NCI-H2081 treated with DMSO at 0.1 percent for 48 hours (cell line): Measurements from ENCODE around the gene HSPA12B.

Experiments
- DNase-seq: peaks from one replicate; lab custom pipeline; 2025; lab: John Stamatoyannopoulos, UW

HSPA12B gene

DNA sequence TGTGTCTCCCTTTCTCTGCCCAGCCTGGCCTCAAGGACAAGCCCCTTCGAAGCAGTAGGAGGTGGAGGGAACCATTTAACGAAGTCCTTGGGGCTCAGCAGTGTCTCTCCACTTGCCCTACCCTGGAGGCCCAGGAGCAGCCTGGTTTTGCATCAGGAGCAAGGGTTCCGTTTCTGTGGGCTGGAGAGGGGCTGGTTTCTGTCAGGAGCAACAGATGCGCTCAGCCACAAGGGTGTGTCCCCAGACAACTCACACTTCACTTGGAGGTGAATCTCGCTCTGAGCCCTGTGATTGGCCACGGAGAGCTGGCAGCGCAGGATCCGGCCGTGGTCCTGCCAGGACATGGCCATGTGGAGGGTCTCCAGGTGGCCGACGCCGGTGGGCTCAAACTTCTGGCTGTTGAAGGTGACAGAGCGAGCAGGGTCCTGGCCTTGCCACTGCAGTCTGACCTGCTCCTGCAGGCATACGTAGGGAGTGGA, 27.0 kb upstream of the HSPA12B start:
- DNase-seq, result no peak

DNA sequence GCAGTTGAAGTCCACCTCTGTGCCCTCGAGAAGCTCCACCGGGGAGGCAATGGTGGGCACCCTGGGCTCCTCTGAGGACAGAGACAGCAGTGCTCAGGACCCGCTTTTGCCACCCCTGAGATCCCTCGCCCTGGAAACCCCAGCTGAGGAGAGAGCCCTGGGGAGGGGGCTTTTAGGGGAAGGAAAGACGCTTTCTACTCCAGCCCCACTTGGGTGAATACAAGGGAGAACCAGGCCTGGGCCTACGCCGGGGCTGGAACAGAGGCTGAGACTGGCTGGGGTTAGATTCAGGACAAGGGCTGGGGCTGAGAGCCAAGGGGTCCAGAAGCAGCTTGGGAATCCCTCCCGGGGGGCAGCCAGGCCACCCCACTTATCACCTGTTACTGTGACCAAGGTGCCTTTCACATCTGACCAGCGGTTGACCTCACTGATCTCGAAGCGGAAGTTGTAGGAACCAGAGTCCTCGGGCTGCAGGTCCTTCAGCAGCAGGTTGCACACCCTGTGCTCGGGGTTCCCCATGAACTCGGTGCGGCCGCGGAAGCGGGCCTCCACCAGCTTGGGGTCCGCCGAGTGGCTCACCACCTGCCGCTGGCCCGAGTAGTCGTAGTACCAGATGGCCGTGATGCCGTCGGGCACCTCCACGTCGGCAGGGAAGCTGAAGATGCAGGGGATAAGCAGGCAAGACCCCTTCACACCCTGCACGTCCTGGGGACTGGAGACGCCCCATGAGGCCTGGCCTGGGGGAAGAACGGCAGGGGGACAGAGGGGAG, 26.3 kb upstream of the HSPA12B start:
- no peak for DNase-seq

DNA sequence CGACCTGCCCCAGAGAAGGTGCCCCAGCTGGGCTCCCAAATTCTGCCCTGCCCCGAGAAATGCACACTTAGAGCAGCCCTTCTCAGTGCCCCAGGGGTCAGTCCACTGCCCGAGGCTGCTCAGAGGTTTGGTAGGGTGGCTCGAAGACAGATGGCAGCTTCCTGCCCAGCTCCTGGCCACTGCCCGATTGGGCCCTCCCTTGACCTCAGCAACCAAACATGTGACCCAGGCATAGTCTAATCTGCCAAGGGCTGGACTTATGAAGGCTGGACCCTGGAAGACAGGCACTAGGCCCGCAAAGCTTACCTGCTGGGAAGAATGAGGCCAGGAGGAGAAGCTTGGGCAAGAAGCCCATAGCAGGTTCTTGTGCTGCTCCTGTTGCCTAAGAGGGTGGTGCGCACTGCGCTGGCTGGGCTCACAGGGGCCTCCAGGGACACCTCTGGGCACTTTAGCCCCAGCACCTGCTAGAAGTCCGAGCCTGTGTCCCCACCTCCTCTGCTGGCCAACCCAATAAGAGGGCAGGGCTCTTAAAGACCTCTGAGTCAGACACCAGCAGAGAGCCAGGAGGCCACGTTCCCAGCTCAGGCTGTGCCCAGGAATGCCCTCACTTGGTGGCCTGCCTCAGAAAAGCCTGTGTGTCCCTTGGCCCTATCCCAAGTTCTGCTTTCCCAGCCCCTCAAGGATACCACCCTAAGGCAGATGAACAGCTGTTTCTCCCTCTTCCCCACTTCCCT, 25.5 kb upstream of the HSPA12B start:
- no peak for DNase-seq

DNA sequence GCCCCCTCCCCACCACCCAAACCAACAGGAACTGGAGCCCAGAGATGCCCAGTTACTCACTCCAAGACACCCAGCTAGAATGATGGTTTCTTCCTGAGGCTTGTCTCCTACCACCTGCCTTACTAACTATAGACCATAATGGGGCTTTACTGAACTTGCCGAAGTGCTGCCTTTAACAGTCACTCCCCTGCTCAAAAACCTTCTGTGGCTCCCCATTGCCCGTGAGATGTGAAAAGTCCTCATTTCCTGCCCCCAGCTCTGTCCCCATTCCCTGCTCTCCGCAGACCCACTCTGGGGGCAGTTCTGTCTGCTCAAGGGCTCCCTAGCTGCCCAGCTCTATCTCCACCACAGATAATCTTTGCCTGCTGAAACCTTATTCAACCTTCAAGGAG, 25.0 kb upstream of the HSPA12B start:
- DNase-seq, result no peak

DNA sequence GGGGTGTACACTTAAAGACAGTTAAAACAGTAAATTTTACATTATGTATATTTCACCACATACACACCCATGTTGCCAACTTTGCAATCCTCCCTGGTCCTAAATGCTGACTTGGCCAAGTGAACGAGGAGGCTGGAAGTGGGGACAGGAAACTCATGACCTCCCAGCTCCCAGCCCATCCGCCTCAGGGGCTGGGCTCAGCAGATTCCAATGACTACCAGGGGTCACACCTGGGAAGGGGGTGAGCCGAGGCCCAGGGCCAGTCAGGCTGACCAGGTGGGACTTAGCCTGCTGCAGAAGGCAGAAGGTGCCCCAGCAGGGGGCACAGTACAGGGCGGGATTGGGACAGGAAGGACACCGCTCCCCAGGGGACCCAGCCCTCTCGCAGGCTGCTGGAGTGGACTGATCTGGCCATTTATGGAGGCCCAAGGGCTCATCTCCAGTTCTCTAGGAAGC, 22.4 kb upstream of the HSPA12B start:
- no peak for DNase-seq

DNA sequence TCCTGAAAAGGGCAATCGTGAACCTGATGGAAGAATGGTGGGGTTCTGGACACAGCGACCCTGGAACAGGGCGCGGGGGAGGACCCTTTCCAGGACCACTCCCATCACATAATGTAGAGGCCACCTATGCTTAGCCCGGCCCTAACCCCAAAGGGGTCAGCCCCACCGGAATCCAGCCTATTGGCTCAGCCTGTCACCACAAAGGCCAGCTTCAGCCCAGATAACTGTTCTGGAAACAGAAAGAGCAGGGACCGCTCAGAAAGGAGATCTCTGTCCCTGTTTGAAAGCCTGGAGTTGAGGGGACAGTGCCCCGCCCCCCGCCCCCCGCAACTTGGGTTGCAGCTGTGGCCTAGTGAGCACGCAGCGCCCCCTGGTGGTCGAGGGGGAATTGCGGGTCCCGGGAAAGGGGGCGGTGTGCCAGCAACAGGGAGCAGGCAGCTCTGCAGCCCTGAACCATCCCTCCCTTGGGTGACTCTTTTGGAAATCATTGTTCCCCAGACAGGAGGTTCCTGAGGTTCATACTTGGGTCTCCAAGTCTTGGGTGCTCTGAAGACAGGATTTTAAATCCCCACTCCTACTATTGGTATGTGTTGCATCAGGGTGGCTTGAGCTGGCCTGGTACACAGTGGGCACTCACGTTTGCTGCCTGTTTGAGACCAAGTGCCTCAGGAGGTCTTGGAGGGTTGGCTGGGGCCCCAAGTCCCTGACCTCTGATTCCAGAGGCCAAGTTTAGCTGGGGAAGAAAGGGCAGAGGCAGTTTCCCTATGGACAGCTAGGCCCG, 21.6 kb upstream of the HSPA12B start:
- no peak for DNase-seq

DNA sequence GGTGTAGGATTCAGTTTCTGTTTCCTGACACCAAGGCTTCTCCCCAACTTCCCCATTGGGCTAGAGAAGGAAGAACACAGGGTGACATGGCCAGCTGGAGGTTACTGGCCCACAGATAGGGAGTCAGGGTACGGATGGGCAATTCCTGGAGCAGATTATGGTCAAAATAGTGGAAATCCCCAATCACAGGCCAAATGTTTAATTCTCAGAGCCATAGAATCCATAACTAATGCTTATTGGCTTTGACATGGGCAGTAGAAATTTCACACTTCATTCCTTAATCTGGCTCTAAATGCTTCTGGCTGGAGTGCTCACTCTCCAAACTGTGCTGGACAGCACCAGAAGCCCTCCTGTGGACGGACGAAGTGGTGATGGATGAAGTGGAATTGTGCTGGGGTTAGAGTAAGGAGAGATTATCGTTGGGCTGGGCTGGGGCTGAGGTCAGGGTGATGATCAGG, 21.0 kb upstream of the HSPA12B start:
- DNase-seq, result no peak

DNA sequence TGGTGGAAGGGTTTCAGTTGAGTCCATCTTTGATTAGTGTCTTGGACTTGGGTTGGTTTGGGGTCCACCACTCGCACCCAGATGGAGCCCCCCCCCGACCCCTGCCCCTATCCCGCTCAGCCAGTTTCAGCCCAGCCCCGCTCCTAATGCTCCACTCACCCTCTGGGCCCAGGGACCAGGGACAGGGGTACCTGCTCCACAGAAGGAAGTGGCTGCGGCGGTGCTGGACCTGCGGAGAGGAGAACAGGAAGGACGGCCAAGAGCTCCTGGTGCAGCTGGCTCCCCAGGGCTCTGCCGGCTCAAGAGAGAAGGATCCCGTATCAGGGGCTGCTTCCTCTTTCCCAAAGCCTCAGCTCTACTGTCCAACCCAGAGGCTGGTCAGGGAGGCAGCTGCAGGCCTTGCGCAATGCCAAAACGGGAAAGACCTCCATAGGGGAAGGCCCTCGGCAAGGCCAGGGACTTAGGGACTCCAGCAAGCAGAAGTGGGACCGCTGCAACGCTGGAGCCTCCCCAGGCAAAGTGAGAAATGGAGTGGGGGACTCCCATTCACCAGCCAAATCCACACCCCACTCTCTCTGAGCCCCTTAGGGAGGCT, 20.1 kb upstream of the HSPA12B start, which contains the start of gene SIGLEC1:
TSS of gene SIGLEC1 (minus strand) at position 322 of the 595 bp plus-strand sequence. CDS start 5,472 bp downstream, outside the sequence.
- no peak for DNase-seq

DNA sequence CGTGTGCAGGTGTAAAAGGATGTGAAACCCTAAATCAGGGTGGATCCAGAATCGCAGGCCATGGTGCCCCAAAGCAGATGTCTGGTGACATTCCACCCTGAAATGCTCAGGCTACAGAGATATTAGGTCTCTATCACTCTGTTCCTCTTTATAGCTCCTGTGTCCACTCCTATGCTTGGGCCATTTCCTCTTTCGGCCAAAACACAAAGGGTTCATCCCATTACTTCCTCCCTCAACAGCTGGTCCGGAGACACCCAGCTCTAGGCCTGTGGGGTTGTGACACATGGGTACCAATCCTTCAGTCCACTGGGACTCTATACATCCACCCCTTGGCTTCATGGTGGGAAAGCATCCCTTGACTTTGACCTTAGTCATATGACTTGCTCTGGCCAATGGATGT, 18.4 kb upstream of the HSPA12B start:
- no peak for DNase-seq

DNA sequence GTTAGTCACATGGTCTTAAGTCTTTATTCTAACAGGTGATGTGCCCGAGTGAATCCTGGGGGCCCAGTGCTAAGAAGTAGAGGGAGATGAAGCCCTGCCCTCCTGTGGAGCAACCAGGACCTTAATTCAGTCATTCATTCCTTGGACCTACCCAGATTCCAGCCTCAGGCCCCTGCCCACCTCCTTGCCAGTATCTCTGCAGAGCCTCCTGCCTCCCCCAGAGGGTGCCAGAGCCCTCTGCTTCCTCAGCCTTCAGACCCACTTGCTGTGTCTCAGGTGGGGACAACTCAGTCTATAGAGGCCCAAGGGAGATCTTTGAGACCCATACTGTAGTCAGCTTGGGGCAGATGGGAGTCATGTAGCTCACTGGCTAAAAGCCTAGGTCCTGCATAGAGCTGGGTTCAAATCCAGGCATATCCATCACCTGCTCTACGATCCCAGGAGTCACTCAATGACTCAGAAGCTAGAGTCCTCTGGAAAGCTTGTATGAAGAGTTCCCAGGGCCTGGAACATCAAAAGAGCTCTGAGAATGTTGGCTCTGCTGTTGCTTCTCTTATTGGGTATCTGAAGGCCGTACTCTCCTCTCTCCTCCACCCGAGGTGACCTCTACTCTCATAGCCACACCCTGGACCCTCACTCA, 16.2 kb upstream of the HSPA12B start:
- no peak for DNase-seq

DNA sequence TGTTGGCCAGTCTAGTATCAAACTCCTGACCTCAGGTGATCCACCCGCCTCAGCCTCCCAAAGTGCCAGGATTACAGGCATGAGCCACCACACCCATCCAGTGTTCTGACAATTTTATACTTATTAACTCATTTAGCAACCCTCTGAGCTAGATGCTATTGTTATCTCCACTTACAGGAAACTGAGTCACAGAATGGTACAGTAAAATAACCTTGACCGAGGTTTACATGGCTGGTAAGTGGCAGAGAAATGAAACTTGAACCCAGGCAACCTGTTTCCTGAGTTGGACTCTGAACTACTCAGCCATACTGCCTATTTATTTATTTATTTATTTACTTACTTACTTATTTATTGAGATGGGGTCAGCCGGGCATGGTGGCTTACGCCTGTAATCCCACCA, 13.4 kb upstream of the HSPA12B start:
- no peak for DNase-seq

DNA sequence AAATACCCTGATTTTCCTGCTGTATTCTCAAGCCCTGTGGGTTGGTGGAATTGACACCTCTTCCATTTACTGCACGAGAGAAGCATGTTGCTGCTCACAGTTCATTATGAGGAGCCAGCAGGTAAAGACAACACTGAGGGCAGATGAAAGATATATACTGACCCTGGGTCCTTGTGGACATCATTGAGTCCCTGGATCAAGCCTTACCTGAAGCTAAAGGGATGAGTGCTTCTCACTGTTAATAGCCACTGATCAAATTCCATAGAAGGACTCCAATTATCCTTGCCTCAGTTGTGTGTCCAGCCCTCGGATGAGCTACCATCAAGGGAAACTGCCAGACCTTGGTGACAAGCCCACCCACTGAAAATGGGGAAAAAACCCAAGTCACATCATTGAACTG, 12.4 kb upstream of the HSPA12B start:
- DNase-seq, result no peak

DNA sequence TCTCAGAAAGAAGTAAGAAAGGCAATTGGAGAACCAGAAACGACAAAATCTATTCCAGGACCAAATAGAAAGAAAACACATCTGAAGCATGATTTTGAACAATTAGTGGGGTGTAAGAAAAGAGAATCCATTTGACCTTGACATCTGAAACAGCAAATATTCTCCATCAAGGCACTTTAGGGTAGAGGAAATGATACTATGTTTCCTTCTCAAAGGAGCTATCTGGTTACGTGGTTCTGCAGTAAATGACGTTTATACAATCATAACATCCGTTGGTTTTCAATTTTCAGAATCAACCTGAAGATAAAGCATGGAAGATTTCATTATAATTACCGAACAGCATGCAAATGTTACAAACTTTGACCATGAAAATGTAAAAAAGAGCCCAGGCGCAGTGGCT, 11.9 kb upstream of the HSPA12B start:
- no peak for DNase-seq

DNA sequence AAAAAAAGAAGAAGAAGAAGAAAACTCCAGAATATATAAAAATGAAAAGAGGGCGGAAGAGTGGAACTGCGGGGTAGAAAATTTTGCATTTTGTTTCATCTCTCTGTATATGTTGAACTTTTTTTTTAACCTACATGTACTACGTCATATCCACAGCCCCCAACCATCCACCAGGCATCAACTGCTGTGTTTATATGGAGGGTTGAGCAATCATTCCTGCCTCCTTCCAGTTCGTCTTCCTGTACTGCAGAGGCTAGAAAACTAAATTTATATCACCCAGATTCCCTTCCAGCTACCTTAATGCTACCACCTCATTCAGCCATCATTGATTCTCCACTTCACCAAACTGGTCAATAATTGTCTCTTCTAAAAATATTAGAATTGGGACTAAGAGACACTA, 10.6 kb upstream of the HSPA12B start:
- DNase-seq, result no peak

DNA sequence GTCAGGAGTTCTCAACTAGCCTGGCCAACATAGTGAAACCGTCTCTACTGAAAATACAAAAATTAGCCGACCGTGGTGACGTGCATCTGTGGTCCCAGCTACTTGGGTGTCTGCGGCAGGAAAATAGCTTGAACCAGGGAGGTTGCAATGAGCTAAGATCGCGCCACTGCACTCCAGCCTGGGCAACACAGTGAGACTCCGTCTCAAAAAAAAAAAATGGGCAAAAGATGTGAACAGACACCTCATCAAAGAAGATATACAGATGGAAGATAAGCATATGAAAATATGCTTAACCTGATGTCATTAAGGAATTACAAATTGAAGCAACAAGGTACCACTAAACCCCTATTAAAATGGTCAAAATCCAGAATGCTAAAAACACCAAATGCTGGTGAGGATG, 9.2 kb upstream of the HSPA12B start:
- no peak for DNase-seq

DNA sequence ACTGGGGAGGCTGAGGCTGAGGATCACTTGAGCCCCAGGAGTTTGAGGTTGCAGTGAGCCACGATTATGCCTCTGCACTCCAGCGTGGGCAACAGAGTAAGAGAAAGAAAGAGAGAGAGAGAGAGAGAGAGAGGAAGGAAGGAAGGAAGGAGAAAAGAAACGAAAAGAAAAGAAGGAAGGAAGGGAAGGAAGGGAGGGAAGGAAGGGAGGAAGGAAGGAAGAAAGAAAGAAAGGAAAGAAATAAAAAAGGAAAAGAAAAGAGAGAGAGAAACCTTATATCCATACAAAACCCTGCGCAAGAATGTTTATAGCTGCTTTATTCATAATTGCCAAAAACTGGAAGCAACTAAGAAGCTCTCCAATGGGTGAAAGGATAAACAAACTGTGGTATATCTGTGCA, 8.1 kb upstream of the HSPA12B start:
- DNase-seq, result no peak

DNA sequence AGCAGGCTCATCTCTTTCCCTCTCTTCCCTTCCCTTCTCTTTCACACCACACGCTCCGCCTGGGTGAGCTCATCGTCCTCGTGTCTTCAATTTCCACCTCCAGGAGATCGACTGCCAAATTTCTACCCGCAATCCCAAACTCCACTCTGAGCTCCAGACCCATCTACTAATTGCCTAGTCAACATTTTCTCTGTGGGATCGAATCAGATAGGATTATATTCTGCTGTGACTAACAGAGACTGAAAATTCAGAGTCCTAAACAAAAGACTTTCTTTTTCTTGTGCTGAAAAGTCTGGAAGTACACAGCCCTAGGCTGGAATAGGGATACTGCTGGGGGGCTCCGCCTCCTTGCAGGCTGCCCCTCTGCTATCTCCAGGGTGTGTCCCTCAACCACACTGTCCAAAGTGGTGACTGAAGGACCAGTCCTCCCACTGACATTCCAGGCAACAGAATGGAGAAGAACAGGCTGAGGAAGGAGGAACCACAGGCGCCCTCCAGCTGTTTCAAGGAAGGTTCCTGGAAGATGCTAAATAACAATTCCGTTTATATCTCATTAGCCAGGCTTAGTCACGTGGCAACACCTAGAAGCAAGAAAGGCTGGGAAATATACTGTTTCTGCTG, 5.0 kb upstream of the HSPA12B start:
- DNase-seq, result no peak

DNA sequence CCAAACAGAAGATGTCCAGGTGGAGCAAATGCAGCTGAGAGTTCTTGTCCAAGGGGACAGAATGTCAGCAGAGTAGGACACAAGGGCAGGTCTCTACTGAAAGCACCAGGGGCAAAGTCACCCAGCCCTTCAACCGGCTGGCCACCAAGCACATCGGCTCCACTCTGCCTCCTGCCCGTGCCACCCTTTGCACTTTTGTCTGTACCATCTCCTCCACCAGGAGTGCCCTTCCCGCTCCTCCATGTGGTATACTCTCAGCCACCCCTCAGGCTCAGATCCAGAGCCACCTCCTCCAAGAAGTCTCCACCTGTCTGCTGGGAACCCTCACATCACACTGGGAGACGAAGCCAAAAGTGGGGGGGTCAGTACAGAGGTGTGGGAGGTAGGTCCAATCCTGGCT, 4.1 kb upstream of the HSPA12B start:
- no peak for DNase-seq

DNA sequence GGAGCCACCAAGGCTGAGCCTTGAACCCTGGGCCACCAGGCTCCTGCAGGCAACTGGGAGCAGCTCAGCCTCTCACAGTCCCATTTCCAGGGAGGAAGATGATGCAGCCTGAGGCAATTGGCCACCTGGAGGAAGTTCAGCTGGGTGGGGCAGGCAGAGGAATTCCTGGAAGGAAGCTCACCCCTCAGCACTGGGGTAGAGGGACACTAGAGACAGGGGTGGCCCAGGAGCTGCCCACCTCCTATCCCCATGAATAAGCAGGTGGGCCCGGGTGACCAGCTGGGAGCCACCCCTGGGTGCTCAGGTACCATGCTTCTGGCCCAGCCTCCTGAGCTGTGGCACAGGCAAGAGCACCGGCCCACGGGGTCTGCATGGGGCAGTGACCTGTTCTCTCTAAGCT, 3.6 kb upstream of the HSPA12B start:
- no peak for DNase-seq

DNA sequence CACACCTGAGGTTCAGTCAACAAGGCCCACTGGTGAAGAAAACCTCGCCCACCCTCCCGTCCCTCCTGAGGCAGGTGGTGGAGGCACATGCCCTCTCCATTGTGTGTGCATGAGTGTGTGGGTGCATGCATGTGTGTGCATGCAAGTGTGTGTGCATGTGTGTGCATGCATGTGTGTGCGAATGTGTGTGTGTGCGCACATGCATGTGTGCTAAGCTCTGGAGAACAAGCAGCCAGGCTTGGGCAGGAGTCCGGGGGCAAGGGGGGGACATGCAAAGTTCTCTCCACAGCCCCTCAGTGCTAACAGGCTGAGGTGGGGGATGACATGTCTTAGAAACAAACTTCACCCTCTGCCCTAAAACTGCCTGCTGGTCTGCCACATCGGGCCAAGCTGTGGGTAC, 3.1 kb upstream of the HSPA12B start:
- no peak for DNase-seq
